Measurements from ENCODE around the gene NPBWR2.

- TF ChIP-seq CTCF (IDR thresholded peaks at IDR 0.05) (no peak), POLR2A (IDR thresholded peaks at IDR 0.05) (no peak), EP300 (IDR thresholded peaks at IDR 0.05) (no peak)
These were observed 6.0 kb upstream of the NPBWR2 start for GRCh38 chr20:64113444-64113775.
